ENCODE results near the gene CDAN1.

DNA sequence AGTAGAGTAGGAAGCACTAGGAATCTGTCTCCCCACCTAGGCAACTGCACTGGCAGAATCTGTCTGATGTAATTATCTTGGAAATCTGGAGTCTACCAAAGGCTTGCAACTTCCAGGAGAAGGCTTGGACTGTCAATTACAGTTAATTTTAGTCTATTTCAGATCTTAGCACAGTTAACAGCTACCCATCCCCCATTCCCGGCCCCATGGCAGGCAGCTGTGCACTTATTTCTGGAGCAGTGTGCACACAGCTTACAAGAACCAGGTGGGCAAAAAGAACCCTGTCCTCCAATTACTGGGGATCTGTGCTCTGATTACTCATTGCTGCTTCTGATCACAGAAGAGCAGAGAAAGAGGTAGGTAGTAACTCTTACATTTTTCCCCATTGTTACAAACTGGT lies 12.3 kb upstream of the CDAN1 start:
- TF ChIP-seq TAF1 (IDR thresholded peaks at IDR 0.05; ENCODE audit: low read depth) = no peak
- TF ChIP-seq, protein P1, sequence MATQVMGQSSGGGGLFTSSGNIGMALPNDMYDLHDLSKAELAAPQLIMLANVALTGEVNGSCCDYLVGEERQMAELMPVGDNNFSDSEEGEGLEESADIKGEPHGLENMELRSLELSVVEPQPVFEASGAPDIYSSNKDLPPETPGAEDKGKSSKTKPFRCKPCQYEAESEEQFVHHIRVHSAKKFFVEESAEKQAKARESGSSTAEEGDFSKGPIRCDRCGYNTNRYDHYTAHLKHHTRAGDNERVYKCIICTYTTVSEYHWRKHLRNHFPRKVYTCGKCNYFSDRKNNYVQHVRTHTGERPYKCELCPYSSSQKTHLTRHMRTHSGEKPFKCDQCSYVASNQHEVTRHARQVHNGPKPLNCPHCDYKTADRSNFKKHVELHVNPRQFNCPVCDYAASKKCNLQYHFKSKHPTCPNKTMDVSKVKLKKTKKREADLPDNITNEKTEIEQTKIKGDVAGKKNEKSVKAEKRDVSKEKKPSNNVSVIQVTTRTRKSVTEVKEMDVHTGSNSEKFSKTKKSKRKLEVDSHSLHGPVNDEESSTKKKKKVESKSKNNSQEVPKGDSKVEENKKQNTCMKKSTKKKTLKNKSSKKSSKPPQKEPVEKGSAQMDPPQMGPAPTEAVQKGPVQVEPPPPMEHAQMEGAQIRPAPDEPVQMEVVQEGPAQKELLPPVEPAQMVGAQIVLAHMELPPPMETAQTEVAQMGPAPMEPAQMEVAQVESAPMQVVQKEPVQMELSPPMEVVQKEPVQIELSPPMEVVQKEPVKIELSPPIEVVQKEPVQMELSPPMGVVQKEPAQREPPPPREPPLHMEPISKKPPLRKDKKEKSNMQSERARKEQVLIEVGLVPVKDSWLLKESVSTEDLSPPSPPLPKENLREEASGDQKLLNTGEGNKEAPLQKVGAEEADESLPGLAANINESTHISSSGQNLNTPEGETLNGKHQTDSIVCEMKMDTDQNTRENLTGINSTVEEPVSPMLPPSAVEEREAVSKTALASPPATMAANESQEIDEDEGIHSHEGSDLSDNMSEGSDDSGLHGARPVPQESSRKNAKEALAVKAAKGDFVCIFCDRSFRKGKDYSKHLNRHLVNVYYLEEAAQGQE (IDR thresholded peaks at IDR 0.05; ENCODE audit: low read depth) = no peak
- TF ChIP-seq EP300 (IDR thresholded peaks at IDR 0.05; ENCODE audit: borderline replicate concordance) = no peak
- TF ChIP-seq CREB1 (IDR thresholded peaks at IDR 0.05; ENCODE audit: low read depth) = no peak
- TF ChIP-seq, protein P2, sequence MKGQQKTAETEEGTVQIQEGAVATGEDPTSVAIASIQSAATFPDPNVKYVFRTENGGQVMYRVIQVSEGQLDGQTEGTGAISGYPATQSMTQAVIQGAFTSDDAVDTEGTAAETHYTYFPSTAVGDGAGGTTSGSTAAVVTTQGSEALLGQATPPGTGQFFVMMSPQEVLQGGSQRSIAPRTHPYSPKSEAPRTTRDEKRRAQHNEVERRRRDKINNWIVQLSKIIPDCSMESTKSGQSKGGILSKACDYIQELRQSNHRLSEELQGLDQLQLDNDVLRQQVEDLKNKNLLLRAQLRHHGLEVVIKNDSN (IDR thresholded peaks at IDR 0.05) = no peak
- TF ChIP-seq, protein P3, sequence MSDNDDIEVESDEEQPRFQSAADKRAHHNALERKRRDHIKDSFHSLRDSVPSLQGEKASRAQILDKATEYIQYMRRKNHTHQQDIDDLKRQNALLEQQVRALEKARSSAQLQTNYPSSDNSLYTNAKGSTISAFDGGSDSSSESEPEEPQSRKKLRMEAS (IDR thresholded peaks at IDR 0.05) = no peak
- no peak for TF ChIP-seq YY1 (IDR thresholded peaks at IDR 0.05; ENCODE audit: low read depth)
- TF ChIP-seq TEAD4 (IDR thresholded peaks at IDR 0.05) = no peak
- TF ChIP-seq CEBPB (IDR thresholded peaks at IDR 0.05) = no peak
- no peak for TF ChIP-seq NFIC (IDR thresholded peaks at IDR 0.05)
- TF ChIP-seq ZBTB7A (IDR thresholded peaks at IDR 0.05; ENCODE audit: low read depth) = no peak
- TF ChIP-seq TCF12 (IDR thresholded peaks at IDR 0.05; ENCODE audit: low read depth) = no peak

Data from Ishikawa (cell line).